Stimulated activated CD4-positive, alpha-beta T cell treated with anti-CD3 and anti-CD28 coated beads, Interleukin-12 subunit alpha, Interleukin-12 subunit beta, amount 100 ng/mL, for 24 hours (primary cell): ENCODE data around the gene SCN5A.
"Not testable (repeated sequence)": the region's sequence is repeated elsewhere in the genome, so short reads cannot be mapped to it uniquely, and the experiment has no call there.

Source experiments
- DNase-seq, 2 experiments: peaks; one replicate each; pipeline ENCODE4 v3.0.0-alpha.2; 2020; ENCODE audit warnings: low read depth in 2 of 2

The SCN5A gene

DNA sequence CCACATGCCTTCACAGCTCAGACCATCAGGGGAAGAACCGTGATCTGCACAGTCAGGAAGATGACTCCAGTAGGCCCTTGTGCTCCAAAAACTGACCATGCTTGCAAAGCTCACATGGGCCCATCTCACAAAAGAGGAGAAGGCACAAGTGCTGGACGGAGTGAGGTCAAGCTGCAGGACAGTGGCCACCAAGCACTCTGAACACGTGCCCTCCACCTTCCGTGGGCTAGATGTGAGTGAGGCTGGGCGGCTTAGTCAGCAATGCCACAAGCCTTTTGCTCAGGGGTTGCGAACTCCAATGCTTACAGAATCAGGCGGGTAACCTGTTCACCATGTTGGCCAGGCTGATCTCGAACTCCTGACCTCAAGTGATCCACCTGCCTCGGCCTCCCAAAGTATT is 70.9 kb downstream of the SCN5A start:
- no peak for DNase-seq

DNA sequence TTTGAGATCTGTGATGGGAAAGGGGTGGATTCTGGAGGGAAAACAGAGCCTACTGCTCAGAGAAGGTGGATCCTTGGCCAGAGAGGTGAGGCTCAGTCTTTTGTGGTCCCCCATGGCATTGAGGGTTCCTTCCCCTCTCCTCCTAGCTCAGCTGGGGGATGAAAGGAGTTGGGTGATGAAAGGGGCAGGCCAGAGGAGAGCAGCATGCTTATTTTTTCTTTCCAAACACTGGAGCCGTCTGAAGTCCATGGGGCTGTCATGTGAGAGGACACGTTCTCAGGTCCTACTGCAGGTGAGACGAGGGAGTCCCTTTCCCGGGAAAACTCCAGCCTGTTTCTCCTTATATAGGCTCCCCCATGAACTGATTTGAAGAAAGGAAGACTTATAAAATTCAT is 71.4 kb downstream of the SCN5A start:
- DNase-seq = no peak

DNA sequence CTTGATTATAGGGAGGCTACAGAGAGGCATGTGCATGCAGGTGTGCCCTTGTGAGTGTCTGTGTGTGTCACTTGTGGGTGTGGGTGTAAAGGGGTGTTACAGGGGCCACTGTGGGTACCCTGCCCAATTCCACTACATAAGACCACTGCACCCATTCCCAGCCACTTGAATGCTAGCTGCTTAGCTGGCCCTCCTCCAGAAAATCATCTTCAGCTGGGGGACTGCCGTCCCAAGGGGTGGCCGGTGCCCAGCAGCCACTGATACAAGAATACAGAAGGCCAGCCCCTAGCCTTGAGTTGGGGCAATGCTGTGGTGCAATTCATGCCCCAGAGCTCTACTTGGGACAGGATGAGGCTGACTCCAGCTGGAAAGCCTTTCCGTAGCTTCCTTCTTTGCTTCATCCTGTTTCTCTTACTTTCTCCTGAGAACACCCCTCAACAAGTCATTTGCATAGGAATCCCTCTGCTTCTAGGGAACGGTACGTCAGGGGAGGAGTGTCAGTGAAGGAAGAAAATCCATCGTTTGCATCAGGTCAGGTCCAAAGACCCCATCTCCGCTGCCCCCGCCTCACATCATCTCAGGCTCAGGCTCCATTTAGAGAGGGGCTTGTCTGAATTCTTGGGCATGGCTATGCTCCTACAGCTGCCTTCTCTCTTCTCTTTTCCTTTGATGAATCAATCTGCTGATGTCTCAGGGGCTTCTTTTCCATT is 72.0 kb downstream of the SCN5A start:
- no peak for DNase-seq

- no peak for DNase-seq
Measured at GRCh38 chr3:38576526-38577370, 72.7 kb downstream of the SCN5A start.

DNA sequence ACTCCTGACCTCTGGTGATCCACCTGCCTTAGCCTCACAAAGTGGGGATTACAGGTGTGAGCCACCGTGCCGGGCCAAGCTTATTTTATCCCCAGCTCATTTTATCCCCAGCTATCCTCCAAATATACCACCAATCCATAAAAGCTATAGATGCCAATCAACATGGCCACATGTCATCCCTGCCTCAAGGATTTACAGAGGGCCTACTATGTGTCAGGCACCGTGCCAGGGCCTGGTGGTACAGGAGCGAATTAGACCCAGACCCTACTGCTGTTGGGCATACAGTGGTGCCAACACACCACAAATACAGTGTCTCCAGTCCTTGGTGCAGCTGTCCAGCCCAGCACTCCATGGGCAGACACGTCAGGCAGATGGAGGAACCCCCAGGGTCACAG is 73.4 kb downstream of the SCN5A start:
- no peak for DNase-seq

DNA sequence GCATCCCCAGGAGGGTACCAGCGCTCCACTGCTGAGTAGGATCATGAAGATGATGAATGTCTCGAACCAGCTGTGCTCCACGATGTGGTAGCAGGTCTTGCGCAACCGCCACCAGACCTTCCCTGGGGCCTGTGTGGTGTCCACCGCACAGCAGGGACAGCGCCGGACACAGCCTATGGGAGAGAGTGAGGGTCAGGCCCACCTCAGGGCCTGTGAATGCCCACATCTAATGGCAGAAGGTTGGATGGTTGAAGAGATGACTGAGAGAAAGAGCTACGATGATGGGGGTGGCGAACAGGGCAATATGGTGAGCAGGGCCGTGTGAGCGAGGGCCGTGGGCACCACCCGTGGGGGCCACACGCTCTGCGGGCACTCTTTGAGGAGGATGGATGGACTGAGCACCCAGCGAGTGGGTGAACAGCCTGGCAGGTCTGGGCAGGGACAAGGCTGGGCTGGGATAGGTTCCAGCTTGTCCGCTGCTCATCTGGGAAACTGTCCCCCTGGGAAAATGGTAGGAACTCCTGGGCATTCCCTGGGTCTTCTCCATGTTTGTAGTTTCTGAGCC is 74.1 kb downstream of the SCN5A start:
- no peak for DNase-seq

DNA sequence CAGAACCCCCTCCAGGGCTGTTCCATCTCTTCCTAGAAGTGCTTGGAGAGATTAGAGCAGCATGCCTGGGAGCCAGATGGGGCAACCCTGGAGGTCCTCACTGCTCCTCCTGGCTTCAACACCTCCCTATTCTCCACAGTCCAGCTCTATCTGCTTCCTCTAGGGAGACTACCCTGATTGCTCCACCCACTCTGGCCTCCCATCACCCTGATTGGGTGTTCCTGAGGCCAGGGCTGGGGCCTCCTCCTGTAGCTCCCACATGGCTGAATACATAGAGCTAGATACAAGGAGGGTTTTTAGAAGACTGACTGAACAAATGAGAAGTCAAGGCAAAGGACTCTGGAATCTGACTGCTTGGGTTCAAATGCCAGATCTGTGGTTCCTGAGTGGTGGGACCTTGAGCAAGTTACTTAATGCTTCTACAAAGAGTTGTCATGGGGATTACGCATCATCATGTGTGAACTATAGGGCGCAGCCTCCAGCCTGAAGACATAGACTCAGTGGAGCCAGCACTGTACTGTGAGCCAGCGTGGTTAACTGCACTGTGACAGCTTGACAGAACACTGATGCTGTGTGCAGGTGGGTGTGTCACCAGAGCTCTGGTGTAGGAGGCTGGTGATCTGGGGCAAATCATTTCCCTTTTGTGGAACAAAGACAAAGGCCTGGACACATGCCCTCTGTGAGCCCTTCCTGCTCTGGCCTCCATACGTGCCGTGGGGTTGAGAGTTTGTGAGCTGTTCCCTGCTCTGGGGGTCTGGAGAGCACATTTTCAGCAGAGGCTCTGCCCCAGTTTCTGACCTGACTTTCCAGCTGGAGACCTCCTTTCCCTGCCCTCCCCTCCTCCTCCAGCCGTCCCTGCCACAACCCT is 74.8 kb downstream of the SCN5A start:
- DNase-seq = no peak

DNA sequence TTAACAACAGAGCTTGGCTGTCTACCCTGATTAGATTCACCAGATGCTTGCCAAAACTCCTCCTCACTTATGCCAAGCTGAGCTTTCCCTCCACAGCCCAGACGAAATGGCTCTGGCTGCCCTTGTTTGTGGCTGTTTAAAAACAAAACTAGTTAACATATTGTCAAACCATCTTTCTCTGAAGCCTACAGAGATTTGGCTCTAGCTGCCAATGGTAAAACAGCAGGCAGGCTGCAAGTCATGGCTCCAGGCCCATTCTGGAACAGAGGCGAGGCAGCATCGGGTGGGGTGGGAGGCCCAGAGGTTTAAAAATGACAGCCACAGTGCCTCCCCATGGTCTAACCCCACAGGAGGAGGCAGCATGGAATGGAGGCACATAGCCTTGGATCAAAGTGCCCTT is 75.9 kb downstream of the SCN5A start:
- no peak for DNase-seq

- no peak for DNase-seq
Measured at GRCh38 chr3:38573111-38573510, 76.4 kb downstream of the SCN5A start.

- no peak for DNase-seq
Measured at GRCh38 chr3:38567498-38567897, 82.0 kb downstream of the SCN5A start.

- not testable (repeated sequence) for DNase-seq
Measured at GRCh38 chr3:38566794-38567193, 82.7 kb downstream of the SCN5A start.

GRCh38 chr3:38566215-38566528 is 83.3 kb downstream of the SCN5A start:
- DNase-seq = no peak

GRCh38 chr3:38565339-38566214 is 83.9 kb downstream of the SCN5A start:
- no peak for DNase-seq

GRCh38 chr3:38564631-38565338 is 84.7 kb downstream of the SCN5A start:
- DNase-seq = no peak

GRCh38 chr3:38563886-38564270 is 85.6 kb downstream of the SCN5A start:
- no peak for DNase-seq

GRCh38 chr3:38563070-38563885 is 86.2 kb downstream of the SCN5A start:
- DNase-seq = no peak

DNA sequence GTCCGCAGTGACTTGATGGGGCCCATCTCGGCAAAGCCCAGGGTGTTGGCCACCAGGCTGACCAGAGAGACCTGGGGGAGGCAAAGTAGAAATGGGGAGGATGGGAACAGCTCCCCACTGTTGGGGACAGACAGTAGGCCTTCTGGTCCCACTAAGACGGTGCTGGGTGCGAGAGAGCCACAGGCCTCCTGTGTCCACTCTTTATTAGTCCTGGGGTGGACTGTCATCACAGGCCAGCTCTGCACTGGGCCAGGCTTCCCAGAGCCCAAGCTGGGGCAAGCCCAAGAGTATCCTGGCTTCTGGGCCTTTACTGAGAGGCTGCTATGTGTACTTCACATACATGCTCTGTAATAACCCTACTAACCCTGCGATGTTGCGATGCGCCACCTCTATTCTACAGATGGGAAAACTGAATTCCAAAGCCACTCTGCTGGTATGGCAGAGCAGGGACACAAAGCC is 87.0 kb downstream of the SCN5A start:
- DNase-seq = no peak

GRCh38 chr3:38561746-38562466 is 87.6 kb downstream of the SCN5A start:
- no peak for DNase-seq
